GM13976 (cell line): ENCODE data around the gene TDRD15.
"Not testable (repeated sequence)": the region's sequence is repeated elsewhere in the genome, so short reads cannot be mapped to it uniquely, and the experiment has no call there.

ENCODE experiments used
- DNase-seq: peaks from one replicate; pipeline ENCODE4 v3.0.0; 2012; ENCODE audit warnings: low spot score
- CTCF ChIP-seq: IDR thresholded peaks from 2 replicates; pipeline ENCODE4 v1.5.1; 2012; ENCODE audit warnings: borderline replicate concordance, mild to moderate bottlenecking; ENCODE audit not compliant: insufficient read depth; ENCODE audit errors: extremely low read depth, missing control alignments, control extremely low read depth
- in situ Hi-C: fragments of 300-500 bp; cut with MboI; formaldehyde crosslinking; loops from one replicate; pipeline ENCODE4 v1.12.0; 2022; ENCODE audit warnings: low sequenced_read_pairs, mixed read lengths, inconsistent platforms; ENCODE audit not compliant: unreplicated experiment

The TDRD15 gene

GRCh38 chr2:21135585-21135984 is 11.8 kb downstream of the TDRD15 start:
- in situ Hi-C loops = no loop called here
- TF ChIP-seq CTCF = no peak

GRCh38 chr2:21142149-21142548 is 18.4 kb downstream of the TDRD15 start:
- TF ChIP-seq CTCF = no peak
- in situ Hi-C loops = no loop called here
- DNase-seq = no peak

More at GRCh38 chr2:21135585-21135984, 11.8 kb downstream of the TDRD15 start:
- no peak for DNase-seq

- no peak for TF ChIP-seq CTCF
- no peak for DNase-seq
- in situ Hi-C loops = no loop called here
Observed at GRCh38 chr2:21146638-21147037, 22.9 kb downstream of the TDRD15 start.

GRCh38 chr2:21148718-21149117 is 24.9 kb downstream of the TDRD15 start:
- in situ Hi-C loops = no loop called here
- DNase-seq = no peak
- TF ChIP-seq CTCF = no peak

- in situ Hi-C loops, DNase-seq: not testable (repeated sequence)
Observed at GRCh38 chr2:21151234-21151633, 27.5 kb downstream of the TDRD15 start.

- in situ Hi-C loops = no loop called here
- no peak for TF ChIP-seq CTCF
- no peak for DNase-seq
Observed at GRCh38 chr2:21155365-21156136, 31.8 kb downstream of the TDRD15 start.

GRCh38 chr2:21161122-21161521 is 37.4 kb downstream of the TDRD15 start:
- in situ Hi-C loops = no loop called here
- DNase-seq = no peak

More at GRCh38 chr2:21161122-21161521, 37.4 kb downstream of the TDRD15 start:
- TF ChIP-seq CTCF = no peak
